ENCODE measurements around the gene HSPB6. TPM values are rescaled to one million over a fixed set of nuclear protein-coding genes. Genes with fewer than 3 reads are reported as not detected.
"Not testable (repeated sequence)": the region's sequence is repeated elsewhere in the genome, so short reads cannot be mapped to it uniquely, and the experiment has no call there.

Gene HSPB6
- 853 TPM for polyA plus RNA-seq (ENCODE audit: insufficient read length)

GRCh38 chr19:35756377-35757230 lies at the start of gene HSPB6:
TSS of gene HSPB6 (minus strand) at chr19:35757029. CDS start at chr19:35757008, 21 bp downstream.
- no peak for DNase-seq (ENCODE audit: low read depth)

- no peak for DNase-seq (ENCODE audit: low read depth)
Observed at GRCh38 chr19:35806597-35806996, 49.8 kb upstream of the HSPB6 start.

DNA sequence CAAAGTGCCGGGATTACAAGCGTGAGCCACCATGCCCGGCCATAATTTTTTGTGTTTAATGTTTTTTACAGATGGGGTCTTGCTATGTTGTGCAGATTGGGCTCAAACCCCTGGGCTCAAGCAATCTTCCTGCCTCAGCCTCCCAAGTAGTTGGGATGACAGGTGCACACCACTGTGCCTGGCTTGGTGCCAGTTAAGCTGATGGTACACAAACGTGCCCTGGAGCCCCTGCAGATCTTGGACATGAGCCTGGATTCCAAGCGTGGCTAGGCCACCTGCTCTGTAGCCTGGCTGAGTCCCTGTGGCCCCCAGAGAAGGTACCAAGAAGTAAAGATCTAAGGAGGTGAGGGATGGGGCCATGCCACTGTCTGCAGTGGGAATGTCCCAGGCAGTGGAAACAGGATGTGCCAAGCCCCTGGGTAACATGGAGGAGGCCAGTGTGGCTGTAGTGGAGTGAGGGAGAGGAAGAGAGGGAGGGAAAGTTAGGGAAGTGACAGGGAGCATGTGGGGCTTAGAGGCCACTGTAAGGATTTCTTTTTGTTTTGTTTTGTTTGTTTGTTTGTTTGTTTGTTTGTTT lies 48.8 kb upstream of the HSPB6 start:
- DNase-seq (ENCODE audit: low read depth), result no peak

- no peak for DNase-seq (ENCODE audit: low read depth)
Observed at GRCh38 chr19:35801828-35802227, 45.0 kb upstream of the HSPB6 start.

GRCh38 chr19:35797663-35798062 lies 40.8 kb upstream of the HSPB6 start:
- no peak for DNase-seq (ENCODE audit: low read depth)

GRCh38 chr19:35796645-35797542 lies 40.1 kb upstream of the HSPB6 start:
- DNase-seq (ENCODE audit: low read depth), result no peak

DNA sequence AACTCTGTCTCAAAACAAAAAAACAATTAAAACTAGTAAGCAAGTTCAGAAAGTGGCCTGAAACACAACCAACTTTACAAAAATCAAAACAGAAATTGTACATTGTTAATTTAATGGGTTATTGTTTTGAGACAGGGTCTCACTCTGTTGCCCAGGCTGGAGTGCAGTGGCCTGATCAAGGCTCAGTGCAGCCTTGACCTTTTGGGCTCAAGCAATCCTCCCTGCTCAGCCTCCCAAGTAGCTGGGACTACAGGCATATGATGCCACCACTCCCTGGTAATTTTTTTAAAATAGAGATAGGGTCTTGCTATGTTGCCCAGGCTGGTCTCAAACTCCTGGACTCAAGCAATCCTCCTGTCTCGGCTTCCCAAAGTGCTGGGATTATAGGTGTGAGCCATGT lies 38.7 kb upstream of the HSPB6 start:
- DNase-seq (ENCODE audit: low read depth), result not testable (repeated sequence)

GRCh38 chr19:35793381-35794165 lies 36.7 kb upstream of the HSPB6 start:
- no peak for DNase-seq (ENCODE audit: low read depth)

- DNase-seq (ENCODE audit: low read depth), result no peak
Observed at GRCh38 chr19:35792888-35793287, 36.1 kb upstream of the HSPB6 start.

DNA sequence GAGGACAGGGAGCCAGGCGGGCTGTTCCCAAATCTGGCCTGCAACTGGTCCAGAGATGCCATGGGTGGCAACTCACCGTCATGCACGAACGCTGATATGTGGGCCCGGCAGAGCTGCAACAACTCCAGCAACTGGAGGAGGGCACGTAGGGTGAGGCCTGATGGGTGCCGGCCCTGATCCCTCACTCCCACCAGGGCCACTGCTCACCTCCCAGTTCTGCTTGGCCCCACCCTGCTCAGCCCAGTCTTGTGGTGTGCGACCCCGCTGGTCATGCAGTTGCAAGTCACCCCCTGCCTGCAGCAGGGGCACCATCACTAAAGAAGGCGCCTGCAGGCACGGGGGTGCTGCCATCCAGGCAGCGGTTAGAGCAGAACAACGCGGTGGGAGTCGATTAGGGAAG lies 35.5 kb upstream of the HSPB6 start:
- no peak for DNase-seq (ENCODE audit: low read depth)

DNA sequence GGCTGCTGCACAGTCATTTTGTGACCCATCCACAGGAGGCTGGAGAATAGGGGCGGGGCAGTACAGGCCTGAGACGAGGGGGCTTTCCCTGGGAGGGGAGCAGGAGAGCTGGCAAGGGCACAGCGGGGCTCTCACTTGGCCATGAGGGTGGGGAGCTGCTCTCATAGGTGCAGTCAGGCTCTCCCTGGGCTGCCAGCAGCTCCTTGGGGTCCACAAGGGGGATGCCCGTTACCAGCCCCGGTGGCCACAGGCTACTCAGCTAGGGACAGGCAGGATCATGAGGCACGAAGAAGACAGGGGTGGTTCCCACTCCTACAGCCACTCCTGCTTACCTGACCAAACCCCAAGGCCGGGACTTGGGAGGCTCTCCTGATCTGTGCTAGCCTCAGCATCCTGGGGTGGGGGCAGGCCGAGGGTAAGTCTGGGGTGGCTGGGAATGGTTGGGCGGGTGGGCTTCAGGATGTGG lies 35.0 kb upstream of the HSPB6 start:
- no peak for DNase-seq (ENCODE audit: low read depth)

DNA sequence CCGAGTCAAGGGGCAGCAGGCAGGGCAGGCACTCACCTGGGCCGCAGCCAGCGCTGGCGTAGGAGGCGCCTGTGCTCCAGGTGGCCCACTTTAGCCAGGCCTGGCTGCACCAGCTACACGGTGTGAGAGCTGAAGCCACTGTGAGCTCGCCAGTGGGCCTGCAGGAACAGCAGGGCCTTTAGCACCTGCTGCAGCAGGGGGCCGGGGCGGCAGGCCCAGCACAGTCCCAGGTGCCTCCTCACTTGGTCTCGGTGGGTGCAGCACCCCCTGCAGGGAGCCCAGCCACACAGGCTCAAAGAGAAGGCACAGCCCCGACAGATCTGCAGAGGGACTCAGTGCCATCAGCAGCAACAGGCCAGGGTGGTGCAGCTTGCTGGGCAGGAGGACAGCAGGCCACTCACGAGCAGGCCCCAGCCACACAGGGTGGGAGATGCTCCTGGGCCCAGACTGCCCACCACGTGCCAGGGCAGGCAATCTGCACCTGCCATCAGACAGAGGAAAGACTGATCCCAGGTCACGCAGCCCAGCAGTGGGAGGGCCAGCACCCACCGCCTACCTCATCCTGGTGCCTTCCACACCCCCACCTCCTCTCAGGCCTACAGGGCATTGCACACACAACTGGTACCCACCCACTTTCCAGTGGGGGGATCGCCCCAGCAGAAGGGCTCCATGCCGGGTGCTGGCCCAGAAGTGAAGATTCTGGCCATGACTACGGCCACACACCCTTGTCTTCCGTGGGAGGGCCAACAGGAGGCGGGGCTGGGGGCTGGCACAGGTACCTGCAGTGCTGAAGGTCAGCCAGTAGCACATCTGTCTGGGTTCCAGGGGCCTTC lies 34.4 kb upstream of the HSPB6 start:
- DNase-seq (ENCODE audit: low read depth), result no peak

DNA sequence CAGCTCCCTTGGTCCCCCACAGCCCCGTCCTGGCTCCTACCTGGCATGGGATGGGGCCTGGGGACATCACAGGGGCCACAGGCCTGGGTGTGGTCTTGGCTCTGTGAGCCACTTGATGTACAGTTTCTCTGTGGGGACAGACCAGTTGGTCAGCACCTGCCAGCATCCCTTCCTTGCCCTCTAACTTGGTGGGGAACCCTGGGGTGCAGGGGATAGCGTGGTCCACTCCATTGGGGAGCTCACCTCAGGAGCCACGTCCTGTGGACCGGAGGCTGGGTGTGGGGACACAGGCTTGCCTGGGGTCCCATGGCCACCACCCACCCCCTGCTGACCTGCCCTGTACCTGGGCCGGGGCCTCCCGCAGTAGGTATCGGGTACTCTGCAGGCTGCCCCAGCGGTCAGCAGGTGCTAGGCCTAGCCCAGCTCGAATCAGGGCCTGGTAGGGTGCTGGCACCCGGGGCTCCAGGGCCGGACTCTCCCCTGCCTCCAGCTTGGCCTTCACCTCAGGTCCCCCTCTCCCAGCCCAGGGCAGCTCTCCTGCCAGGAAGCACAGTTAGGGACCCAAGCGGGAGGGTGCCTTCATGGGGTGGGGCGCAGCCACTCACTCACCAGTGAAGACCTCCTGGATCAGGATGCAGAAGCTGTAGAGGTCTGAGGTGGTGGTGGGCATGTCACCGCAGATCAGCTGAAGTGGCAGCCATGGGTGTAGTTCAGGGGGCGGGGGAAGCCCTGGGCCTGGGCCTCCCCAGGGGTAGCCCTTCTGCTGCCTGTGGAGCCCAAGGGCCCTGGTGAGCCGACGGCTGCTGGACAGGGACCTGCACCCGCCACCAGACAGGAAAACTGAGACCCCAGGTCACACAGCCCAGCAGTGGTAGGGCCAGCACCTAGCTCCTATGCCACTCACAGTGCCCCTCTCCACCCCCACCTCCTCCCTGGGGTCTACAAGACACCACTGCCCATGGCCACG lies 33.4 kb upstream of the HSPB6 start:
- no peak for DNase-seq (ENCODE audit: low read depth)

GRCh38 chr19:35789195-35789977 lies 32.6 kb upstream of the HSPB6 start:
- DNase-seq (ENCODE audit: low read depth), result no peak

- no peak for DNase-seq (ENCODE audit: low read depth)
Observed at GRCh38 chr19:35788205-35788960, 31.6 kb upstream of the HSPB6 start.

DNA sequence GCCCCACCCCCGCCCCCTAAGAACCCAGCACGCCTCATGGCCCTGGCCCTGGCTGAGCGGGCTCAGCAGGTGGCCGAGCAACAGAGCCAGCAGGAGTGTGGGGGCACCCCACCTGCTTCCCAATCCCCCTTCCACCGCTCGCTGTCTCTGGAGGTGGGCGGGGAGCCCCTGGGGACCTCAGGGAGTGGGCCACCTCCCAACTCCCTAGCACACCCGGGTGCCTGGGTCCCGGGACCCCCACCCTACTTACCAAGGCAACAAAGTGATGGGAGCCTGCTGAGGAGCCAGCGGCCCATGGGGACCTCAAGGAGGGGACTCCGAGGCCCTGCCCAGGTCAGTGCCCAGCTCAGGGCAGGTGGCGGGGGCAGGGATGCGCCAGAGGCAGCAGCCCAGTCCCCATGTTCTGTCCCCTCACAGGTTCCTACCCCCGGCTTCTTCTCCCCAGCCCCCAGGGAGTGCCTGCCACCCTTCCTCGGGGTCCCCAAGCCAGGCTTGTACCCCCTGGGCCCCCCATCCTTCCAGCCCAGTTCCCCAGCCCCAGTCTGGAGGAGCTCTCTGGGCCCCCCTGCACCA lies 30.5 kb upstream of the HSPB6 start:
- DNase-seq (ENCODE audit: low read depth), result no peak
